IPS DF 4.7 (cell line): Measurements from ENCODE around the gene TOR2A.
"Not testable (repeated sequence)": the region's sequence is repeated elsewhere in the genome, so short reads cannot be mapped to it uniquely, and the experiment has no call there.

Experiments used
- DNase-seq: peaks from one replicate; pipeline ENCODE4 v3.0.0-alpha.2; 2013; ENCODE audit warnings: low spot score; ENCODE audit errors: extremely low read depth

The TOR2A gene

DNA sequence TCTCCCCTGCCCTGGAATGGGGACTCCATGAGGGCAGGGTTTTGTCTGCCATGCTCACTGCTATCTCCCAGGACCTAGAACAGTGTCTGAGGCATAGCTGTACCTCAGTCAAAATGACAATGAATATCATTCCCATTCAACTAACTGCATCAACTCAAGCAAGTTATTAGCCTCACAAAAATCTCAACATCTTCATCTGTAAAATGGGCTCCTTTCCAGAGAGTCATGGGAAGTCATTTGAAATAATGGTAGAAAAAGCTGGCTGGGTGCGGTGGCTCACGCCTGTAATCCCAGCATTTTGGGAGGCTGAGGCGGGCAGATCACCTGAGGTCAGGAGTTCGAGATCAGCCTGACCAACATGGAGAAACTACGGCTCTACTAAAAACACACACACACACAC, 34.0 kb upstream of the TOR2A start:
- no peak for DNase-seq

DNA sequence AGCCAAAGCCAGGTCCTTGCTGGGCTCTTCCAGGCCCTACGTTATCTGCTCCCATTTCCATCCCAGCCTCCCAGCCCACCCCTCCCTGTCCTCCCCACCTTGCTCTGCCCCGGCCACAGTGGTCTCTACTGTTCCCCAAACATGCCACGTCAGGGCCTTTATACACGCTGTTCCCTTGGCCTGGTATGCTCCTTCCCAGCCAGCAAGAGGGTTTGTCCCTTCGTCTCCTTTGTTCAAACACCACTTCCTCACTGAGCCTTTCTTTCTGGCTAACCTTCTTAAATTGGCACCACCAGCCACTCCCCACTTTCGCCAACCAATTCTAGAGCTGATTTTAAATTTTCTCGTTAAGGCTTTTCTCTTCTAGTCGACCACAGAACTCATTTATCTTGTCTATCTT, 33.6 kb upstream of the TOR2A start:
- DNase-seq = no peak

GRCh38 chr9:127767909-127768331, 32.8 kb upstream of the TOR2A start:
- DNase-seq = no peak

DNA sequence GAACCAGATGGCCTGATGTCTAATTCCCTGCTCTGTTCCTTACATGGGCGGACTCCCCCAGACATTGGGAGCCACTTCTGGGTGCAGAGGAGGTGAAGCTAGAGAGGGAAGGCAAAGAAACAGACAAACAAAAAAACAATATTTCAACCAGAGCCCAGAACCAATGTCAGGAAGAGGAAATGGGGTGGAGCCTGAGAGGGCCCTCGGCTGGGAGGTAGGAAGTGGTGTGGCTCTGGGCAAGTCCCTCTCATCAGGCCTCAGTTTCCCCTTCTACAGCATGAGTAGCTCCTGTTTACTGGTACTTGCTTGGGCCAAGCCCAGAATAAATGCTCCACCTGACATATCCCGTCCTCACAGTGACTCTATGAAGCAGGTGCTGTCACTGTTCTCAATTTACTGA, 32.3 kb upstream of the TOR2A start:
- no peak for DNase-seq

GRCh38 chr9:127765418-127765817, 30.3 kb upstream of the TOR2A start:
- no peak for DNase-seq

- no peak for DNase-seq
Observed at GRCh38 chr9:127763918-127764384, 28.9 kb upstream of the TOR2A start.

DNA sequence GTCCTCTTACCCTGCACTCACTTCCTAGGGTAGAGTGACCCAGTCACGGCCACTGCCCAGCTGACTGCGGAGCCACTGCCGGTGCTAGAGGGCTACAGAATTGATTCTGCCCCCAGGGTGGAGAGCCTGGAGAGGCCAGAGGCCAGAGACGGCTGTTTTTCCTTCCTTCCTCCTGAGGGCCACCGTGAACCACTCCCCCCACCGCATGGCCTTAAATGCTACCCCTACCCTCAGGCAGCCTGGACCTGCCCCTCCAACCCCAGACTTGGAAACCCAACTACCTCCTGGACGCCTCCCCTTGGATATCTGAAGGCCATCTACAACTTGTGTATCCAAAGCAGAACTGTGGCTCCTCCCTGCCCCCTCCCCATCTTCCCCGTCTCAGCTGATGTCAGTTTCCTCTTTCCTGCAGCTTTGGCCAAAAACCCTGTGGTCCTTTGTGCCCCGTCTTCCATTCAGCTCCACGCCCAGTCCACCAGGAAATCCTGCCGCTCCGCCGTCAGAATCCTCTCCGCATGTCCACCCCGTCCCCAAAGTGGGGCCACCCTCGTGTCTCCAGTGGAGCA, 27.1 kb upstream of the TOR2A start:
- DNase-seq = no peak

DNA sequence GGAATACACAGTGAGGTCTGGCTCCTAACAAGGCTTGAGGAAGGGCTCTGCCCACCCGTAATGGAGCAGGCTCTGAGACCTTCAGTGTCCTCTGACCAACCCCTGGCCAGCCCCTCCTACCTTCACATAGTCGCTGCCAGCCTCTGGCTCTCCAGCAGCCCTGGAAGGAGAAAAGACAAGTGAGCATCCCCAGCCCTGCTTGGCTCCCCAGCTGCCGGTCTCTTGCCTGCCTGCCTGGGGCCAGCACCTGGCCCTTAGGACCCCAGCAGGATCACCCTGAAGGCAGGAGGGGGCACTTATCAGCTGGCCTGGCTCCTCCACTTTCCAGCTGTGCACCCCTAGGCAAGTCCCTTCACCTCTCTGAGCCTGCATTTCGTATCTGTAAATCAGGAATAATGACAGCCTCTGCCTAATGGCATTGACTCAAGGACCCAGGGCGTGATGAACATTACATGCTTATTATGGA, 26.4 kb upstream of the TOR2A start:
- DNase-seq = no peak

DNA sequence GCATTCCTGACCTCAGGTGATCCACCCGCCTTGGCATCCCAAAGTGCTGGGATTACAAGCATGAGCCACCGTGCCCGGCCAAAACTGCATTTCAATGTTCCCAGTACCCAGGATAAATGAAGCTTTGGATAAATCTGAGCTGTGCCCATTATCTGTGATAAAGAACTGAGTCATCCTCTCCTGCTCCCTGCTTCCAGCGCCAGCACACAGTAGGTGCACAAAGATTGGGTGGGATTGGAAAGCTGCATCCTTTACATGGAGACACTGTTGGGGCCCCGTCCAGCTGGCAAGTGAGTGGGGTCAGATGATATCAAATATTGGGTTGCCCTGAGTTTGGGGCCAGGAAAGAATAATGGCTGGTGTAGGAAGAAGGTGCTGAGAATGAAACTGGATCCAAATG, 26.0 kb upstream of the TOR2A start:
- DNase-seq = no peak

- no peak for DNase-seq
Observed at GRCh38 chr9:127758843-127759242, 23.7 kb upstream of the TOR2A start.

- DNase-seq = not testable (repeated sequence)
Observed at GRCh38 chr9:127756776-127757175, 21.7 kb upstream of the TOR2A start.

DNA sequence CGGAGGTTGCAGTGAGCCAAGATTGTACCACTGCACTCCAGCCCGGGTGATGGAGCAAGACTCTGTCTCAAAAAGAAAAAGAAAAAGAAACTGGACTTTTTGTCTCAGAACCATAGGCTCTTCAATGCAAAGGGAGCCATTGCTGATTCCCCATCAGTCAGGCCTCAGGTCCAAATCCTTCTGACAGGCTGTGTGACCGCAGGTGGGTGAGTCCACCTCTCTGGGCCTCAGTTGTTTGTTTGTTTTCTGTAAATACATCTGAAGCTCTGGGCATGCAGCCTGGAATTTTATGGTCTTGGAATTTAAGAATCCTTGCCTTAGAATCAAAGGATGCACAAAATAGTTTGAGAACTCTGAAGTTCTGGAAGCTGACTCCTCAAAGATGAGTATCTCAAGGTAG, 21.1 kb upstream of the TOR2A start:
- DNase-seq = no peak

DNA sequence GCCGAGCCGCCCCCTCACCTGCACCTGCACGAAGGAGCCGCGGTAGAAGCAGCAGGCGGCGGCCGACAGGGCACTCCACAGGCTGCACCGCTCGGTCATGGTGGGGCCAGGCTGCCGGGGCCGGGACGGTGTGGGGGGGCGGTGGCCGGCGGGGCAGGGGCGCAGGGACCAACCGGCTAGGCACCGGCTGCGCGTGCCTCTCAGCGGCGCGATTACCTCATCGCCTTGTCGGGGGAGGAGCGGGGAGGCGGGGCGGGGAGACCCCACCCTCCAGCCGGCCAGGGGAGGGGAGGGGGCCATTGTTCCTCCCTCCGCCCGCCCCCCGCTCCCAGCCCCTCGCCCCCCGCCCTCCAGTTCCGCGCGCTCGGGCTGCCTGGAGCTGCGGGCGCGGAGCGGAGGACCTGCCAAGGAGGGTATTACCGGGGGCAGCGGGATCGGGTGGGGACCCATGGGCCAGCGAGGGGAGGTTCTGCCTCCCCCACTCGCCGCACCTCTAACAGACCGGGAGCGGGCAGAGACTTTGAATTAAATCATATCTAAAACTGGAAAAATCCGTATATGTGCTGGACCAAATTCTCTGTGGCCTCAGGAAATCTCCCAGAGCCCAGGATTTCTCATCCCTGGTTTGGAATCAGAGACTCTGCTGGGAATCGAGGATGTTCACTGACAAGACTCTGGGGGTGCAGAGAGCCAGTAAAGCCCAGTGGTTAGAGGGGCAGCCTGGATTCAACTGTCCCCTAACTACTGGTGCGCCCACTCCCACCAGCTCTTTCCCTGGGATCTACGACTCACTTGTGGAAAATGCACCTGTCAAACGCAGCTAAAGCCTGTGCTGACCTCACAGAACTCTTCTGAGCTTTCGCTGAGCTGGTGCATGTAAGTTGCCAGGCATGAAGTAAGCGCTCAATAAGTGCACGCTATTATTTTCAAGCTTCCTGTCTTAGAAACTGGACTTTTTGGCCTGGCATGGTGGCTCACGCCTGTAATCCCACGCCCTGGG, 20.3 kb upstream of the TOR2A start:
- DNase-seq = no peak

DNA sequence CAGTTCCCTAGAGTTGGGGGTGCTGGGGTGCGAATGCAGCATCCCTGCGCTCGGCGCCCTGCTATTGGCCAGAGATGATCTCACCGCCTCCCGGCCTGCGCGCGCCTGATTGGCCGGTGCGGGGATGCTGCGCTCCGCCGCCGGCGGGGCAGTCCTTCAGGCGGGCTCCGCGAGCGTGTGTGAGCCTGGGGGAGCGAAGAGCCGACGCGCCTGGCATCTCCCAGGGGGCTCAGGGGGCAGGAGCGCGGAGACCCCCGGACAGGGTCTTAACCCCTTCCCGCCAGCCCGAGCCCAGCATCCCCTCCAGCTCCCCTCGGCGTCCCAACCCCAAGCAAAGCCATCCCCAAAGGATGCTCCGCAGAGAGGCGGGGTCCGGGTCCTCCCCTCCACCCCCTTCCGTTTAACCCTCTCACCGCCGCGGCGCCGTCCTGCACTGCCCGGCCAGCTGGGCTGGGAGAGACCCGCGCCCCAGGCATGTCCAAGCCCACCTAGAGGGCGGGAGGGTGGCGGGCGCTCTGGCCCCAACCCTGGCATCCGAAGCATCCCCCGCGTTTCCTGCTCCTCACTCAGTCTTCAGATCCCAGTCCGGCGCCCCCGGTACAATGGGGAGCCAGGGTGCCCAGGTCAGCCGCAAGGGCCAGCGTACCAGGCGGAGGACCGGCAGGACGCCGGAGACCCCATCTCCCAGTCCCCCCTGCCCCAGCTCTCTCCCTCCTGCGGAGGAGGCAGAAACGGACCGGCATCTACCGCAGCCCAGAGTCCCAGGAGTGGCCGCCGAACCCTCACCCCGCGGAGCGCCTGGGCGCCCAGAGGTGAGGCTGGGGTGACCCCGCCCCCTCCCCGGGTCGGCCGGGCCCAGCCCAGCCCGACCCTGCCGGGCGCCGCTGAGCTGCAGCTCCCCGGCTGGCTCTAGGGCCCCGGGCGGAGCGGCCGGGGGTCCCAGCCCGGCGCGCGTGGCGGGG, 19.3 kb upstream of the TOR2A start:
- no peak for DNase-seq

GRCh38 chr9:127753622-127754021, 18.5 kb upstream of the TOR2A start:
- DNase-seq = no peak

GRCh38 chr9:127753148-127753547, 18.1 kb upstream of the TOR2A start:
- DNase-seq = no peak

DNA sequence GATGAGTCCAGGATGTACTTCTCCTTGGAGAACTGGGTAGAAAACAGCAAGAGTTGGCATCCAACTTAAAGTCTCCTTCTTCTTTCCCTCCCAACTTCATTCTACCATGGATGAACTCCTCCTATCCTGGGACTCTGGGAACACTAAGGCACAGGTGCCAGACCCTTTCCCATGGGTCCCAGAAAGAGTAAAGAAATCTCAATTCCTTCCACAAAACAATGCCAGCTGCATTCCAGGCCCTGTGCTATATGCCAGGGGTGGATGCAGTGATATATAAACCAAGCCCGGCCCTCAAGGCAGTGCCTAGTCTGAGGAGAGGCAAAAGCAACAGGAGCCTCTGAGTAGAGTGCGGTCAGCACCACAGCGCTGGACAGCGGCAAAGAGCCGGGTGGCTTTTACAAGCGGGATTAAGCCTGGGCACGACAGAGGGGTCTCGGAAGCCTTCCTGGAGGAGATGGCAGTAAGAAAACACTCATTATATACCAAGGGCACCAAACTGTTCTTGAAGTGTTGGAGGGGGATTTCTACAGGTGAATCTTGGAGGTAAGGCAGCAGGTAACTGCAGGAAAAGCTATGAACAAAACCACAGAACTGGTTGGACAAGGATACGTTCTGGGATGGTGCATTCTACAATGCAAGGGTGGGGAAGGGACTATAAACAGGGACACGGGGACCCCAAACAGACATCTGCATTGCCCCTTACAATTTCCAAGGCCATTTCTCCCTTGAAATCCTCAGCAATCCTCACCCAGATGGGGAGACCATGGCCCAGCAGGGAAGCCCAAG, 16.4 kb upstream of the TOR2A start:
- no peak for DNase-seq

DNA sequence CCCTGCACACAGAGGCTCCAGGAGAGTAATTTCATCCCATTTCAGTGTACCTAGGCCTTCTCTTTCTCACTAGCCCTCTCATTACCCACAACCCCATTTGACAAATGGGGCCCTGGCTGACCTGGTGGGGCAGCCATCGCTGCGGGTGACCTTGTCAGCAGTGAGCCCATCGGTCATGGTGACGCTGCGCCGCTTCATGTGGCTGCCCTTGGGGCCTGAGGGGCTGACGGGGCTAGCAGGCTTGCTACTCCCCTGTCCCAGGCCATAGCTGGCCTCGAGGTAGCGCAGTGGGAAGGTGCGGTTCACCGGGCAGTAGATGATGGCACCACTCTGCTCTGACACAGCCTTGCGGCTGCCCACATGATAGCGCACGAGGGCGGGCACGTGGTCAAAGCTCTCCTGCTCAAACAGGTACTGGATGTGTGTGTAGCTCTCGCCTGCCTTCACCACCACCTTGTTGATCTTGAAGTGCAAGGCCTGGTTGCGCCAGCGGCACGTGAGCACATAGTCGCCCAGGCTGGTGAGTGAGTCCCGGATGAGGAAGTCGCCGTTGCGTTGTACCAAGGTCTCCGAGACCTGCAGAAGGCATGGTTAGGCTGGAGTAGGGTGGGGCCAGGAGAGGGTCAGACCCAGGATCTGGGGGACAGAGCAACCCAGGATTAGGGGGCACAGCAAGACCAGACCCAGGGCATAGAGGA, 14.1 kb upstream of the TOR2A start:
- DNase-seq = no peak

- no peak for DNase-seq
Observed at GRCh38 chr9:127746959-127747569, 12.0 kb upstream of the TOR2A start.
